GM23248 (cell line): ENCODE results near the gene SCFD1.

Experiments
- EZH2 ChIP-seq: fragments of 200-600 bp; sonication (generic); IDR thresholded peaks from 2 replicates; pipeline ENCODE4 v1.6.1; 2018; ENCODE audit warnings: antibody characterized with exemption, mild to moderate bottlenecking; ENCODE audit not compliant: insufficient read depth, poor library complexity, severe bottlenecking
- EZH2phosphoT487 ChIP-seq: fragments of 200-600 bp; sonication (generic); IDR thresholded peaks from 2 replicates; pipeline ENCODE4 v1.6.1; 2018; ENCODE audit warnings: antibody characterized with exemption, moderate library complexity, mild to moderate bottlenecking, low read depth; ENCODE audit not compliant: insufficient read depth

DNA sequence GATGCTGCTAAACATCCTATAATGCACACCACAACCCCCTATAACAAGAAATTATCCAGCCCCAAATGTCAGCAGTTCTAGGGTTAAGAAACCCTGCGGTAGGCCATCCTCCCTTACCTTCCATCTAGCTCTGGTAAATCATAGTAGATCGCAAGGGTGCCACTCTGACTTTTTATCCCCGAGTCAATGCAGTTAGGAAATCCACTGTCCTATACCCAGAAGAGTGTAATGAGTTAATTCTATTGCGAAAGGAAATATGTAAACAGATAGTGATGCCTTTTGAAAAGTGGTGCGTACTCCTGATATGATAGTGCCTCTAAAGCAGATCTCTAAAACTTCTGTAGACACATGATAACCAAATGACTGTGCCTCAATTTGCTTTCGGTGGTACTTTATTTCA, 29.8 kb downstream of the SCFD1 start:
- no peak for TF ChIP-seq EZH2phosphoT487
- no peak for TF ChIP-seq EZH2
